GM19025 (cell line): ENCODE data around the gene TRIO.

Experiments
- ATAC-seq: cut with Tn5 transposase; IDR thresholded peaks from one replicate; pipeline ENCODE4 v1.9.1; 2021; ENCODE audit warnings: mild to moderate bottlenecking, low read depth, moderate library complexity; ENCODE audit not compliant: unreplicated experiment

Gene TRIO

DNA sequence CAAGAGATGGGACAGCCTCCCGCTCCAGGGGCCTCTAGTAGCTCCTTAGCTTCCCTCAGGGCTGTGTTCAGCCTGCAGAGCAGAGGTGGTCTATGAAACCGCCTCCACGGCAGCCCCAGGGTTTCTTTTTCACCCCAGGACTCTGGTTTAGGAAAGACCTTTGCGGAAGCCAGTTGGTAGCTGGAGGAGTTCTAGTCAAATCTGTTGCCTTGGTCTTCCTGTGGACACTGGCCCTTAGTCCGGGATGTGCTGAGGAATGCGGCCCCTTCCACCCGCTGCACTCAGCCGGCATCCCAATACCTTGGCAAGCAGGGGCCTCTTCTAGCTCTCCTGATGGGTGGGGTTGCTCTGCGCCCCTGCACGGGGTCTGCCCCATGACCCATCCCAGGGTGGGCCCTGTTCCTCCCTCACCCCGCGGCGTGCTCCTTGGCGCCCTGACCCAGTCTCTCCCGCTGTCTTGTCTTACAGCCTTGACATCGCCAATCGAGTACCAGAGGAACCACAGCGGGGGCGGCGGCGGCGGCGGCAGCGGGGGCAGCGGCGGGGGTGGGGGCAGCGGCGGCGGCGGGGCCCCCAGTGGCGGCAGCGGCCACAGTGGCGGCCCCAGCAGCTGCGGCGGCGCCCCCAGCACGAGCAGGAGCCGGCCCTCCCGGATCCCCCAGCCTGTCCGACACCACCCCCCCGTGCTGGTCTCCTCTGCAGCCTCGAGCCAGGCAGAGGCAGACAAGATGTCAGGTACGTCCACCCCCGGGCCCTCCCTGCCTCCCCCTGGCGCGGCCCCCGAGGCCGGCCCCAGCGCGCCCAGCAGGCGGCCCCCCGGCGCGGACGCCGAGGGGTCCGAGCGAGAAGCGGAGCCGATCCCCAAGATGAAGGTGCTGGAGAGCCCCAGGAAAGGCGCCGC lies 344.1 kb downstream of the TRIO start:
- no peak for ATAC-seq

DNA sequence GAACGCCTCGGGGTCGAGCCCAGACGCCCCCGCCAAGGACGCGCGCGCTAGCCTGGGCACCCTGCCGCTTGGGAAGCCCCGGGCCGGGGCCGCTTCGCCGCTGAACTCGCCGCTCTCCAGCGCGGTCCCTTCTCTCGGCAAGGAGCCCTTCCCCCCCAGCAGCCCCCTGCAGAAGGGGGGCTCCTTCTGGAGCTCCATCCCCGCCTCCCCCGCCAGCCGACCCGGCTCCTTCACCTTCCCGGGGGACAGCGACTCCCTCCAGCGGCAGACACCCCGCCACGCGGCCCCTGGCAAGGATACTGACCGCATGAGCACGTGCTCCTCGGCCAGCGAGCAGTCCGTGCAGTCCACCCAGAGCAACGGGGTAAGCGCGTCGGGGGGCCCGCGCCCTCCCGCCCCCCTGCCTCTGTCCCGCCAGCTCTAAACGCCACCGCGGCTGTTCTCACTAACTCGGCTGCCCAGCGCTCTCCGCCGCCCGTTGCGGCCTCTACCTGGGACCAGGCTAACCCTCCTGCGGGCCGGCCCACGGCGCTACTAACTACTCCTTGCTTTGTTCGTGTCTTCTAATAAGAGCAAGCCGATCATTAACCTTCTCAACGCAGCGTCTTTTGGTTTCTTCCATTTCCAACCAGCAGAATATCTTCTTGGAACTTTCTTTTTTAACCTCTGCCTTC lies 344.9 kb downstream of the TRIO start:
- ATAC-seq = no peak

DNA sequence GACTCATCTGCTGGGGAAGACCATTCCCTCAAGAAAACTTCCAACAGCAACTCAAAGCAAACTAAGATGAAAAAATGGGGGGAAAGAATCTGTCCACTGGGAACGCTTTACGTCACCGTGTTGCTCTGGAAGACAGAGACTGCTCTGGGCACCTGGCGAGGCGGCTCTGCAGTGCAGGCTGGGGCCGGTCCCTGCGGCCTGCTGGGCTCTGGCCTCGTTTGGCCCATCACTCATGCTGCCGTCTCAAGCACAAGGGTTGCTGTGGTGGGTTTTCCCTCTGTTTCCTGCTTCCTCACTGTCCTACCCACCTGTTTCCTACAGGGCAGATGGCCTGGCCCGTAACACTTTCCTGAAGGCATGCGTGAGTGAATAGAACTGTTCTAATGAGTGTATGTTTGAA lies 345.6 kb downstream of the TRIO start:
- ATAC-seq = no peak

DNA sequence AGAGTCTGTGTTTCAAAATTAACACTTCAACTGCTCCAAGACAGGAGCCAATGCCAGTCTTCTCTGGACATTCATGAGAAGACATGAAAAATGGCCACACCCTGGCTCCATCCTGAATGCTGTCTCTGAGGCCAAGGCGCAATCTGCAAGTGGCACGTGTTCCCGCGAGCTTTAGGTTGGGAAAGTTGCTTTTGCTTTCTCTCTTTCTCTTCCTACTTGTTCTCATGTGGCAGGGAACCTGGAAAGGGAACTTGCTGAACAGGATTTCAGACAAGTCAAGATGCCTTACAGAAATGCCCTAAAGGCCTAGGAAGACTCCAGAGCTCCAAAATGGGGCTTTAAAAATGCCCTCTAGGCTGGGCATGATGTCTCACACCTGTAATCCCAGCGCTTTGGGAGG lies 346.5 kb downstream of the TRIO start:
- ATAC-seq = no peak

DNA sequence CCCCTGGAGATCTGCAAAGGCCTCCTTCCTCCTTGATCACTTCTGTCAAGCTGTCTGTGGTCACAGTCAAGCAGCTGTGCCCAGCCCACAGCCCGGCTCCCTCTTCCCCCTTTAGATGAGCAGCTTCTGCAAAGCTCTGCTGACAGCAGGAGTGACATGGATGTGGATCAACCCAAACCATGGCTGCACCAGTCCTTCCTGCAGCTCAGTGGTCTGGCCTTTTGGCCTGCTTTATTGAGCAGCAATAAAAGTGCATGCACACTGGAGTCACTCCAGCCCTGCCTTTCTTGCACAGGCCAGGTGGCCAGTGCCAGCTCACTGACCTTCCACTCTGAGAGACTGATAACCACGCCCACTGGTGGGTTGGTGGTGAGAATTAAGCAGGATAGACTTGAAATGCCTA lies 347.2 kb downstream of the TRIO start:
- no peak for ATAC-seq

DNA sequence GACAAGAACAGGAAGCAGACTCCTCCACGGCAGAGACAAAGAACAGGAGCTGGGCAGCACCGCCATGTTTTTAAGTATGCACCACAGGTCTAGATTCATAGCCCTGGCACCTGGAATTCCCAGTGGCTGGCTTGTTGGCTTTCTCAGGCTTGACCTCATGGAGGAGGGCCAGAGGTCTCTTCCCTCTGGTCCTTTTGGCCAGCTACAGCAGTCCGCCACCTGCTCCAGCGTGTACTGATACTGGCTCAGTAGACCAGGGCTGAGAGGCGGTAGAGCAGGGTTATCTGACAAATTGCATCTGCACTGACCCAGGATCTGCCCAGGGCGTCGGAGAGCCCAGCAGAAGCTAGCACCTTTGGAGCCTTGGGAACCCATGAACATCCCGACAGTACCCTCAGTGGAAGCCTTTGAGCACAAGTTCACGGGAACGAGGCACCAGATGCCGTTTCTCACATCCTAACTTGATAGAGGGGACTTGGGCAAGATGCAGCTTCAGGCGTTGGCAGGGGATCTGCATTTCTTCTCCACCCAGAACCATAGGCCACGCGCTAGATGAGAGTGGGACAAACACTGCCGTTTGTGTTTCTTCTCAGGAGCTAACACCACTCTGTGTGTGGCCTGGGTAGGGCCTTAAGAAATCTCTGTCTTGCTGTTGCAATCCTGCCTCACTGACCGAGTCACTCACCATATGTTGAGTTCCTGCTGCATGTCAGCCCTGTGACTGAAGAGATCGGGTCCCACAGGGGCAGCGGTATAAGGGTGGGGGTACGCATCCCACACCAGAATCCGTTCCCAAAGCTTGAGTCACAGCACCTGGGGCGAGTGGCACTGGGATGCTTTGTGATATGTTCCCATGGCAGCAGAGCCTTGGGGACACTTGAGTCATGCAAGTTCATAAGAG lies 348.1 kb downstream of the TRIO start:
- ATAC-seq = no peak

DNA sequence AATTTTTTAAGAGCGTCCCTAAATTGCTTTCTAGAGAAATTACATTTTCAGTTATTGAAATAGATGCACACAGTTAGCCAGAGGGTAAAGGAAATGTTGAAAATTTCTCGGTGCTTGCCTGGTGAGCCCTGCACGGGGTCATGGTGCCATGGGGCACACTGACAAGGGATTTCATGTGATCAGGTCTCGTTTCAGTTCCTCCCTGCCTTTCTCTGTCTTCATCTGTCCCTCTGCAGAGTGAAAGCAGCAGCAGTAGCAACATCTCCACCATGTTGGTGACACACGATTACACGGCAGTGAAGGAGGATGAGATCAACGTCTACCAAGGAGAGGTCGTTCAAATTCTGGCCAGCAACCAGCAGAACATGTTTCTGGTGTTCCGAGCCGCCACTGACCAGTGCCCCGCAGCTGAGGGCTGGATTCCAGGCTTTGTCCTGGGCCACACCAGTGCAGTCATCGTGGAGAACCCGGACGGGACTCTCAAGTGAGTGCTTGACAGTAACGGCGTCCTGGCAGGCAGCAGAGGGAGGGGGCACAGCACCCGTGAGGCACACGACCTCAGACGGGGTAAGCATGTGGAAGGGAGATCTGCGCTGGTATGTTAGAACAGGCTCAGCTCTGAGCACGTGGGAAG lies 349.3 kb downstream of the TRIO start:
- no peak for ATAC-seq

DNA sequence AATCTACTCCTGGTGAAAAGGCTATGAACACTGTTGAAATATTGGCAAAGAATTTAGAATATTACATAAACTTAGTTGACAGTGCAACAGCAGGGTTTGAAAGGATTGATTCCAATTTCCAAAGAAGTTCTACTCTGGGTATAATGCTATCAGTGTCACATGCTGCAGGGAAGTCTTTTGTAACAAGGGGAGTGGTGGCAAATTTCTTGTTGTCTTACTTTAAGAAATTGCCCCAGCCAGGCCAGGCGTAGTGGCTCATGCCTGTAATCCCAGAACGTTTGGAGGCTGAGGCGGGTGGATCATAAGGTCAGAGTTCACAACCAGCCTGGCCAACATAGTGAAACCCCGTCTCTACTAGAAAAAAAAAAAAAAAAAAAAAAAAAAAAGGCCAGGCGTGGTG lies 352.2 kb downstream of the TRIO start:
- no peak for ATAC-seq

DNA sequence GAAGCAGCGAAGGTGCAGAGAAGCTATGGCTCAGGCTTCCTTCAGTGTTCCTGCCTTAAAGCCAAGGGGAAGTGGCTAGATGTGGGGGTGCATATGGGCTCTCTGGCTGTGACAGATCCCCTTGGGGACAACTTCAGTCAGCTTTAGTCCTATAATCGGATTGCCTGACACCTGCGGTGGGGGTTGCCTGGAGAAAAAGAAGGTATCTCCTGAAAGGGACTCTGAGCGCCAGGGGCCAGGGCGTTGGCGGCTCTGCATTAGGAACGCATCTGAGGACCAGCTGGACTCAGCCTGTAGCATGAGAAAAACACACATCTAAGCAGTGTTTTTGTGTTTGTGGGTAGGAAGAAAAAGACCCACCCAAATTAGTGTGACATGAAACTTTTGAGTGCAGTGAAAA lies 354.2 kb downstream of the TRIO start:
- no peak for ATAC-seq

DNA sequence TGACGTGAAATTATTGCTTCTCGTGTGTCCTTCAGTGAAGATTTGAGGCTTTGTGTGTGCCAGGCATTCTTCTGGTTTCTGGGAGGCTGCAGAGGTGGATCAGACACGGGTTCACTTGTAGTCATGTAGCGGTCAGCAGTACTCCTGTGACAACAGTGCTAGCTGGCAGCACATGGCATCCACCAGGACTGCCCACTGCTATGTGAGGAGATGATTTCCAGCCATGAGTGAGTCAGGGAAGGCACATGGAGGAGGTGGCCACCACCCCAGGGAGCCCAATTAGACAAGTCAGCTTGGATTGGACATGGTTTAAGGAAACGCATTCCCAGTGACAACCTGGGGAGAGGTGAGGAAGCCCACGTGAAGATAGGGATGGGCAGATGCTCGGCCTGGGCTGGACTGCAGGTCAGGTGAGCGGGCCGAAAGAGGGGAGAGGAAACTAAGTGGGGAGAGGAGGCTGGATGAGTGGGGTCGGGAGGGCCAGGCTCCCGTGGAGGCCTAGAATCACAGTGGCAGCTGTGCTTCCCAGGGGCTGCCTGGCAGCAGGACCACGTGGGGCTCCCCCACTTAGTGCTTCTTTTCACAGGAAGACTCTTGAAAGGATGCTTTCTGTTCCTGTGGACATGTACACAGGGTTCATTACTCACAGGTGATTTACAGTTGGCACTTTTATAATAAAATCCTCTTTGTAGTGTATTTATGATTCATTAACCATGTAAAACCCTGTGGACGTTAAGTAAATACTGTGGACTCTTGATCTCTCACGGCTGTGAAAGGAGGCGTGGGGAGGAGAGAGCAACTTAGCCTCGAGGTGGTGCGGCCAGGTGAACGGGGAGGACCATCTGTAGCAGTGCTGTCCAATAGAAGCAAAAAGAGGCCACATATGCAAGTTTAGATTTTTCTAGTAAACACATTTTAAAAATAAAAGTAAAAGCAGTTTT lies 358.5 kb downstream of the TRIO start:
- no peak for ATAC-seq

DNA sequence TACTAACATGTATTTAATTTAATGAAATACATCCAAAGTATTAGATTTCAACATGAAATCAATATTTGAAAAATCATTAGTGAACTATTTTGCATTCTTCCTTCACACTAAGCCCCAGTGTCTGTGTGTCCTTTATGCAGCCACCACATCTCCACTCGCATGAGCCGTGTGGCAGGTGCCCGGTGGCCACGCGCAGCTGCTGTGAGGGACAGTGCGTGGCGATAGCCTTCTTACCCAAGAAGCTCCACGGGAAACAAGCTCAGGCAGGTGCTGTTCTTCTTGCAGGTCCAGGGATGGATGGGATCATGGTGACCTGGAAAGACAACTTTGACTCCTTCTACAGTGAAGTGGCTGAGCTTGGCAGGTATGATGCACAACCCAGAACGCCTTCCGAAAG lies 359.1 kb downstream of the TRIO start:
- ATAC-seq = no peak

DNA sequence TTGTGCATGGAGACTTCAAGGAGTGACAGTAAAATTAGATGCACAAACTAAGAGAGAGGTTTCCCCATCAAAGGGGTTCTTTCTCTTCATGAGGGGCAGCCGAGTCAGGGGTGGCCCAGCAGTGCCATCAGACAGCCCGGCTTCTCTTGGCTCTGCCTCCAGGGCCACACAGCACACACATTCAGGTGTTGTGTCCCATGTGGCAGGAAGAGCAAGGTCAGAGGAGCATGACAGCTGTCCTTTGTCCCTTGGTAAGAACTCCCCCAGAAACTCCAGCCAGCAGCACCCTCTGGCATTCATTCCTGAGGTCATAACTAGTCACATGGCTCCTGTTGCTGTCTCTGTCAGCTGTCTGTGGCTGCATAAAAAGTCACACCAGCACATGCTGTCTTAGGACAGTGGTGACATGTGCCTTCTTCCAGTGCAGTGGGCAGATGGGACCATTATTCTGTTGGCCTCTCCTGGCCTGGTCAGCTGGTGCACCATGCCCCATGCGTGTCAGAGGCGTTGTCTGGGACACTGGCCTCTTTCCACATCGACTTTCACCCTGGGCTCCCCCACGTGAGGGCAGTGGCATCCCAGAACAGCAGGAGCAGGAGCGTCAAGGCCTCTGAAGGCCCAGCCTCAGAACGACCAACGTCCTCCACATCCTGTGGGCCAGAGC lies 360.0 kb downstream of the TRIO start:
- no peak for ATAC-seq

DNA sequence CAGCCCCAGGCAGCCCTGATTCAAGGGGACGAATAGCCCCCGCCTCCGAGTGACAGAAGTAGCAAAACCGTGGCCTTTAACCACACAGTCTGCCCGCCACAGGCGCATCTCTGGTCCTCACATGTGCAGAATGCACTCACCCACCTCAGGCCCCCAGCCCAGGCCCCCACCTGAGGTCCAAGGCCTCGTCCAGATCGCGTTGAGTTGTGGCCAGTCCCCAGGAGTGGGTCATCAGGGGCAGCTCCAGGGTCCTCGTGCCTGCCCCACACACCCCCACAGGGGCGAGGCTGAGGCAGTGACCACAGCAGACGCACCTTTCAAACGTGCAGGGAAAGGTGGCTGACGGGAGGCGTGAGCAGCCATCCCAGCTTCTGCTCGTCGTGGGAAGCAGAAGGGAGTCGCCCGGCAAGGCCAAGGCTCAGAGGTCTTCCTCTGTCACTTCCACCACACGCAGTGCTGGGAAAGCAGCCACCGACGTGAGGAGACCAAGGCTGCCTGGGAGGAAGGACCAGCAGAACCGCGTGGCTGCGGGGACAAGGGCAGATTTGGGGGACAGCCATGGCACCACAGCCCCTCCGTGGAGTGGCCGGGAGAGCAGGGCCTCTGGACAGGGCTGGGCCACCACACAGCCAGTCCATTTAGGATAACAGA lies 360.7 kb downstream of the TRIO start:
- no peak for ATAC-seq

DNA sequence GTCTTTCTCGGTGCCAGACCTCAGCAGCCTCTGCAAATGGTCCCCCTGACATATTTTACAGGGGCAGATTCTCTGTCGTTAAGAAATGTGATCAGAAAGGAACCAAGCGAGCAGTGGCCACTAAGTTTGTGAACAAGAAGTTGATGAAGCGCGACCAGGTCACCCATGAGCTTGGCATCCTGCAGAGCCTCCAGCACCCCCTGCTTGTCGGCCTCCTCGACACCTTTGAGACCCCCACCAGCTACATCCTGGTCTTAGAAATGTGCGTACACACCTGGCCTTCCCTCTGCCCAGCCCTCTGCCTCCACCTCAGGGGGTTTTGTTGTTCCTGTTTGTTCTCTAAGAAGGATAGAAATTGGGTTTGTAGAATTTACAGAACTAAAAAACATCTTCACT lies 361.2 kb downstream of the TRIO start:
- no peak for ATAC-seq

DNA sequence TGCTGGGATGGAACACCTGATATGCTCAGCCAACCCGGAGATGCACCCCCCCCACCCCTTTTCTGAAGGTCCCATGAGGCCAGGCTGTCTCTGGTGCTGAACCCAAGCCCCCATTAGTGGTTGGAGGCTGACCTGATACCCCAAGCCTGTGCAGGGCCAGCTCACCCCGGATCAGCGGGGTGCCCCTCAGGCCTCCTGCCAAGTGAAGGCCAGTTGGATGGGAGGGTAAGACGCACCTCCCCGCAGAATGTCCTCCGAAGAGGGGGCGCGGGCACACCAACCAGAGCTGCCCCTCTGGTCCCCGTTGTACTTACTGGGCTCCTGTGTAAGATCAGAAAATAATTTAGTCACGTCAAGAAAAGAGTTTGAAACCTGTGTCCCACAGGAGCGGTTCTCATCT lies 361.7 kb downstream of the TRIO start:
- no peak for ATAC-seq

DNA sequence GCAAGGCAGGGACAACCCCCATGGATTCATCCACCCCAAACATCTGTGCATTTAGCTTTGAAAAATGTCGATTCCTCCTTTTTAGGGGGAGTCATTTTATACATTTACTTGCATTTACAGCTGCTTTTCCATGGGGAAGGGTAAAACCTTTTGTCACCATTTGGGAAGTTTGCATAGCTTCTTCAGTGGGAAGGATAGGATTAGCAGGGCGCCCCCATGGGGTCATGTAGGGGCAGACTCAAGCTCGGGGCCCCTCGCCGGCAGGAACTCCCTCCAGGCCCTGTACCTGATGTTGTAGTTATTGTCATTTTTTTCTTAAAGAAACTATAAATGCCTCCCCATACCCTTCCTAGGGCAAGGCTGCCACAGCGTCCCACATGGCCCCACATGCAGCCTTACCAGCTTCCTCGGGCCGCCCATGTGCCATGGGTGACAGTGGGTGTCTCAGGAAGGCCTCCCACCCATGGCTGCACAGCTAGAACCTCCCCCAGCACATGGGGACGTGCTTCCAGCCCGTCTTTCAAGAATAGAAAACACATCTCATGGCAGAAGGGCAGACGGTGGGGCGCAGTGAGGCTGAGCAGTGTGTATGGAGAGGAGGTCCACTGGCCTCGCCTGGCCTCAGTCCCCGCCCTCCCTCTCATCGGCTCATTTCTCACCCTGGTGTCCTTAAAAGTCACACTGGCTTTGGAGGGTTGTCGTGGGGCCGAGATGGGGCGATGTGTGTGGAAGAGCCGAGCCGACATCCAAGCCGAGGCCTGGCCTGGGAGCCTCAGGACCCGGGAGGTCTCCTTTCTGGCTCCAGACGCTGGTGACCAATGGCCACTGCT lies 362.4 kb downstream of the TRIO start:
- ATAC-seq = no peak

DNA sequence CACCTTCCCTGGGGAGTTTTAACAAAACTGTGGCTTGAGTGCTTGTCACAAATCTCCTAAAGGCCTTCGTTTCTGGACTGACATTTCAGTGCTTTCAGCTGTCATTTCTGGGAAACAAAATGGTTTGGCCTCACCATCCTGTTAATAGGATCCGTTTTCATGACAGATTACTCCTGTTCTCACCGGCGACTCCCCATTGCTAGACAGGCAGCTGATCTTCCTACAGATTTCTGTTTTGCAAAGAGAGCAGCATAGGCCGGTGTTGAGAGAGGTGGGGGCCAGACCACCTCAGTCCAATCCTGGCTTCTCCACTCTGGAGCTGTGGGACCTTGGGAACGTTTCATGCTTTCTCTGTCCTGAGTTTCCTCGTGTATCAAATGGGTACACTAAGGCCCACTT lies 363.0 kb downstream of the TRIO start:
- ATAC-seq = no peak

DNA sequence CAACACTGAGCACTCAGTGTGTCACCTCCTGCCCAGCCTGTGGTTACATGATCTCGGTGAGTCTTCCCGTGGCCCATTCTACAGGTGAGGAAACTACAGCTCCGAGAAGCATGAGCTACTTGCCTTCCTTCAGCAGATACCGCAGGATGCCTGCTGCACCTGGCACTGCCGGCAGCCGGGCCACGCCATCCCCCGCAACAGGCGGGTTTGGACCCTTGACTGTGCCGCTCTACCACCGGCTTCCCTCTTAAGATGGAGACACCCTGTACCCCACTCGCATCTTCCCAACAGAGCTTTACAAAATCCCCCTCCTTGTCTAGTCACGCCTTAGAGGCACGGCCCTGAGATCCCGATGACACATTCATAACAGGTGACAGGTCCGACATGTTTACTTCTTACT lies 363.5 kb downstream of the TRIO start:
- ATAC-seq = no peak
